Measurements from ENCODE around the gene BNC2.
"Not testable (repeated sequence)": the region's sequence is repeated elsewhere in the genome, so short reads cannot be mapped to it uniquely, and the experiment has no call there.

DNA sequence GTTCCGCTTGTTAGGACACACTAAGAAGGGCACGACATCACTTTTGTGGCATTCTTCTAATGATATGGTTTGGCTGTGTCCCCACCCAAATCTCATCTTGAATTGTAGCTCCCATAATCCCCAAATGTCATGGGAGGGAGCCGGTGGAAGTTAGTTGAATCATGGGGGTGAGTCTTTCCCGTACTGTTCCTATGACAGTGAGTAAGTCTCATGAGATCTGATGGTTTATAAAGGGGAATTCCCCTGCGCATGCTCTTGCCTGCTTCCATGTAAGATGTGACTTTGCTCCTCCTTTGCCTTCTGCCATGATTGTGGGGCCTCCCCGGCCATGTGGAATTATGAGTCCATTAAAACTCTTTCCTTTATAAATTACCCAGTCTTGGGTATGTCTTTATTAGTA lies 431.6 kb downstream of the BNC2 start:
- not testable (repeated sequence) for TF ChIP-seq POLR2A (IDR thresholded peaks at IDR 0.05)
- TF ChIP-seq, protein P1, sequence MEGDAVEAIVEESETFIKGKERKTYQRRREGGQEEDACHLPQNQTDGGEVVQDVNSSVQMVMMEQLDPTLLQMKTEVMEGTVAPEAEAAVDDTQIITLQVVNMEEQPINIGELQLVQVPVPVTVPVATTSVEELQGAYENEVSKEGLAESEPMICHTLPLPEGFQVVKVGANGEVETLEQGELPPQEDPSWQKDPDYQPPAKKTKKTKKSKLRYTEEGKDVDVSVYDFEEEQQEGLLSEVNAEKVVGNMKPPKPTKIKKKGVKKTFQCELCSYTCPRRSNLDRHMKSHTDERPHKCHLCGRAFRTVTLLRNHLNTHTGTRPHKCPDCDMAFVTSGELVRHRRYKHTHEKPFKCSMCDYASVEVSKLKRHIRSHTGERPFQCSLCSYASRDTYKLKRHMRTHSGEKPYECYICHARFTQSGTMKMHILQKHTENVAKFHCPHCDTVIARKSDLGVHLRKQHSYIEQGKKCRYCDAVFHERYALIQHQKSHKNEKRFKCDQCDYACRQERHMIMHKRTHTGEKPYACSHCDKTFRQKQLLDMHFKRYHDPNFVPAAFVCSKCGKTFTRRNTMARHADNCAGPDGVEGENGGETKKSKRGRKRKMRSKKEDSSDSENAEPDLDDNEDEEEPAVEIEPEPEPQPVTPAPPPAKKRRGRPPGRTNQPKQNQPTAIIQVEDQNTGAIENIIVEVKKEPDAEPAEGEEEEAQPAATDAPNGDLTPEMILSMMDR (IDR thresholded peaks at IDR 0.05): not testable (repeated sequence)

Data from Peyer's patch (tissue), 4 donors.